Gastroesophageal sphincter (tissue), 3 donors: ENCODE results near the gene FASN.

Experiments used
- CTCF ChIP-seq, 4 experiments: fragments of 200-600 bp in 2 of 4; fragments of 450-650 bp in 2 of 4; sonication (generic) in 1 of 4; IDR thresholded peaks; one replicate each; pipeline ENCODE4 v1.5.1; 2017 to 2019; ENCODE audit warnings: antibody characterized with exemption in 4 of 4, mild to moderate bottlenecking in 2 of 4, moderate library complexity in 2 of 4
- EP300 ChIP-seq: sonication (generic); formaldehyde crosslinking; IDR thresholded peaks from one replicate; pipeline ENCODE4 v1.6.1; 2017; ENCODE audit warnings: antibody characterized with exemption, mild to moderate bottlenecking
- POLR2AphosphoS5 ChIP-seq: sonication (generic); formaldehyde crosslinking; IDR thresholded peaks from one replicate; pipeline ENCODE4 v1.6.1; 2017; ENCODE audit warnings: antibody characterized with exemption

- no peak for TF ChIP-seq EP300
- TF ChIP-seq CTCF (IDR thresholded peaks at IDR 0.05) = no peak
- TF ChIP-seq POLR2AphosphoS5 = no peak
Observed at GRCh38 chr17:82096709-82097183, 1.3 kb downstream of the FASN start.
